Lower leg skin (tissue), 3 donors: ENCODE measurements around the gene CENPP.

Source experiments
- POLR2A ChIP-seq, 2 donors: fragments of 450-650 bp; IDR thresholded peaks; one replicate each; pipeline ENCODE4 v1.6.1; 2016 to 2017; ENCODE audit warnings: antibody characterized with exemption in 2 of 2, mild to moderate bottlenecking in 1 of 2, moderate library complexity in 1 of 2
- TF ChIP-seq, protein P1 (sequence below), 3 donors: fragments of 450-650 bp; IDR thresholded peaks; one replicate each; pipeline ENCODE4 v1.5.1; 2016; ENCODE audit warnings: antibody characterized with exemption in 3 of 3, mild to moderate bottlenecking in 3 of 3, moderate library complexity in 2 of 3

DNA sequence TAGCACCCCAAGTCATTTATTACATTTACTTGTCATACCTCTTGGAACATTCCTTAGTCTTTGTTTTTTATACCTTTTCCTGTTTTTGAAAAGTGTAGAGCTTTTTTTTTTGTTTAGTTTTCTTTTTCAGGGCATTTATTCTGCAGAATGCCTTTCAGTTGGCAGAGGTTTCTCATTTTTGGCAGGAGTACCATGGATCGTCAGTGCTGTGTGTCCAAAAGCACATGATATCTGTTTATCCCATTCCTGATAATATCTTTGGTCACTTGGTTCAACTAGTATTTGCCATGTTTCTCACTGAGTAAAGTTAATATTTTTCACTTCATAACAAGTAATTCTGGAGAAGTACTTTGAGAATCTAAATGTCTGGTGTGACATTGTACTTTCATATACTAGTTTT lies 67.9 kb downstream of the CENPP start:
- TF ChIP-seq, protein P1, sequence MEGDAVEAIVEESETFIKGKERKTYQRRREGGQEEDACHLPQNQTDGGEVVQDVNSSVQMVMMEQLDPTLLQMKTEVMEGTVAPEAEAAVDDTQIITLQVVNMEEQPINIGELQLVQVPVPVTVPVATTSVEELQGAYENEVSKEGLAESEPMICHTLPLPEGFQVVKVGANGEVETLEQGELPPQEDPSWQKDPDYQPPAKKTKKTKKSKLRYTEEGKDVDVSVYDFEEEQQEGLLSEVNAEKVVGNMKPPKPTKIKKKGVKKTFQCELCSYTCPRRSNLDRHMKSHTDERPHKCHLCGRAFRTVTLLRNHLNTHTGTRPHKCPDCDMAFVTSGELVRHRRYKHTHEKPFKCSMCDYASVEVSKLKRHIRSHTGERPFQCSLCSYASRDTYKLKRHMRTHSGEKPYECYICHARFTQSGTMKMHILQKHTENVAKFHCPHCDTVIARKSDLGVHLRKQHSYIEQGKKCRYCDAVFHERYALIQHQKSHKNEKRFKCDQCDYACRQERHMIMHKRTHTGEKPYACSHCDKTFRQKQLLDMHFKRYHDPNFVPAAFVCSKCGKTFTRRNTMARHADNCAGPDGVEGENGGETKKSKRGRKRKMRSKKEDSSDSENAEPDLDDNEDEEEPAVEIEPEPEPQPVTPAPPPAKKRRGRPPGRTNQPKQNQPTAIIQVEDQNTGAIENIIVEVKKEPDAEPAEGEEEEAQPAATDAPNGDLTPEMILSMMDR (IDR thresholded peaks at IDR 0.05) = no peak
- TF ChIP-seq POLR2A (IDR thresholded peaks at IDR 0.05) = no peak
